ENCODE measurements around the gene SELENOW.
"Not testable (repeated sequence)": the region's sequence is repeated elsewhere in the genome, so short reads cannot be mapped to it uniquely, and the experiment has no call there.

Gene SELENOW

GRCh38 chr19:47756953-47757608, 21.4 kb upstream of the SELENOW start:
- no peak for DNase-seq (ENCODE audit: low spot score)

GRCh38 chr19:47757617-47758442, 20.7 kb upstream of the SELENOW start:
- no peak for DNase-seq (ENCODE audit: low spot score)

GRCh38 chr19:47758443-47758804, 20.1 kb upstream of the SELENOW start:
- DNase-seq (ENCODE audit: low spot score), result no peak

GRCh38 chr19:47760632-47760999, 17.9 kb upstream of the SELENOW start:
- no peak for DNase-seq (ENCODE audit: low spot score)

GRCh38 chr19:47761566-47761965, 16.9 kb upstream of the SELENOW start:
- DNase-seq (ENCODE audit: low spot score), result no peak

GRCh38 chr19:47762151-47762550, 16.4 kb upstream of the SELENOW start:
- no peak for DNase-seq (ENCODE audit: low spot score)

- no peak for DNase-seq (ENCODE audit: low spot score)
Observed at GRCh38 chr19:47762615-47763308, 15.7 kb upstream of the SELENOW start.

GRCh38 chr19:47764705-47765104, 13.8 kb upstream of the SELENOW start:
- DNase-seq (ENCODE audit: low spot score), result not testable (repeated sequence)

- DNase-seq (ENCODE audit: low spot score), result peak; percentile 26
Observed at GRCh38 chr19:47765523-47766358, 12.8 kb upstream of the SELENOW start.

- DNase-seq (ENCODE audit: low spot score), result no peak
Observed at GRCh38 chr19:47766359-47766620, 12.2 kb upstream of the SELENOW start.

GRCh38 chr19:47766670-47767069, 11.8 kb upstream of the SELENOW start:
- DNase-seq (ENCODE audit: low spot score), result no peak

- no peak for DNase-seq (ENCODE audit: low spot score)
Observed at GRCh38 chr19:47767349-47767748, 11.2 kb upstream of the SELENOW start.

GRCh38 chr19:47768604-47769003, 9.9 kb upstream of the SELENOW start:
- no peak for DNase-seq (ENCODE audit: low spot score)

GRCh38 chr19:47769534-47769933, 9.0 kb upstream of the SELENOW start:
- no peak for DNase-seq (ENCODE audit: low spot score)

GRCh38 chr19:47771291-47771690, 7.2 kb upstream of the SELENOW start:
- DNase-seq (ENCODE audit: low spot score), result not testable (repeated sequence)

GRCh38 chr19:47776568-47776967, 1.9 kb upstream of the SELENOW start:
- DNase-seq (ENCODE audit: low spot score), result no peak

GRCh38 chr19:47777245-47778048, 1.1 kb upstream of the SELENOW start:
- not testable (repeated sequence) for DNase-seq (ENCODE audit: low spot score)

- no peak for DNase-seq (ENCODE audit: low spot score)
Observed at GRCh38 chr19:47778954-47779351, 450 bp downstream of the SELENOW start.

GRCh38 chr19:47779524-47780214, 1.2 kb downstream of the SELENOW start:
- DNase-seq (ENCODE audit: low spot score), result no peak

GRCh38 chr19:47780215-47780551, 1.7 kb downstream of the SELENOW start:
- DNase-seq (ENCODE audit: low spot score), result no peak

Data from CD4-positive, alpha-beta T cell treated with Interleukin-6 at 100 ng/mL for 8 hours (primary cell).